IMR-90 (cell line): Measurements from ENCODE around the gene ZG16. TPM values are rescaled to one million over a fixed set of nuclear protein-coding genes. Genes with fewer than 3 reads are reported as not detected.

Experiments used
- ATAC-seq: fragments of 200-7000 bp; cut with Tn5 transposase; 2 replicates; pipeline ENCODE4 v1.9.1; 2020; ENCODE audit warnings: low read depth, mild to moderate bottlenecking, moderate library complexity
- BruUV-seq: library from RNA; stranded (reverse); fragments of 400-500 nt; replicated peaks from 2 replicates; lab custom pipeline; 2021; lab: Mats Ljungman, UMichigan
- CTCF ChIA-PET: fragments of 300-600 bp; formaldehyde crosslinking; extraction: SDS; loops from one replicate; lab custom pipeline; 2021; ENCODE audit warnings: antibody characterized with exemption; lab: Yijun Ruan, JAX
- POLR2A ChIA-PET: fragments of 300-600 bp; sonication (Branson Sonifier 250); formaldehyde crosslinking; loops from one replicate; lab custom pipeline; 2022; ENCODE audit warnings: antibody characterized with exemption; ENCODE audit not compliant: unreplicated experiment; lab: Charles Lee
- DNase-seq: peaks from one replicate; pipeline ENCODE4 v3.0.0; 2013
- H2AFZ ChIP-seq: replicated peaks from 2 replicates; pipeline ENCODE3; 2013; ENCODE audit warnings: low read length, mild to moderate bottlenecking; ENCODE audit not compliant: poor library complexity
- H2AK5ac ChIP-seq: 2 replicates; pipeline ENCODE4 v1.6.1; 2013; ENCODE audit warnings: low read depth, low read length, inconsistent platforms
- H2AK9ac ChIP-seq: replicated peaks from 2 replicates; pipeline ENCODE3; 2013; ENCODE audit warnings: mild to moderate bottlenecking, low read depth, low read length, moderate library complexity; ENCODE audit not compliant: poor library complexity
- H2BK120ac ChIP-seq: 2 replicates; pipeline ENCODE4 v1.6.1; 2013; ENCODE audit warnings: low read depth, low read length, inconsistent platforms
- H2BK15ac ChIP-seq: 3 replicates; pipeline ENCODE4 v1.6.1; 2013; ENCODE audit warnings: low read depth, low read length, inconsistent platforms
- H2BK20ac ChIP-seq: 2 replicates; pipeline ENCODE4 v1.6.1; 2013; ENCODE audit warnings: low read depth, mild to moderate bottlenecking, inconsistent platforms, low read length, moderate library complexity
- H2BK5ac ChIP-seq: 2 replicates; pipeline ENCODE4 v1.6.1; 2013; ENCODE audit warnings: mild to moderate bottlenecking, low read depth, low read length, inconsistent platforms; ENCODE audit not compliant: poor library complexity, severe bottlenecking
- H3K14ac ChIP-seq: replicated peaks from 2 replicates; pipeline ENCODE4 v1.6.1; 2013; ENCODE audit warnings: low read depth, low read length, inconsistent platforms
- H3K18ac ChIP-seq: 2 replicates; pipeline ENCODE4 v1.6.1; 2013; ENCODE audit warnings: low read depth, low read length, control low read depth
- H3K23ac ChIP-seq: 2 replicates; pipeline ENCODE4 v1.6.1; 2013; ENCODE audit warnings: low read depth, low read length, inconsistent platforms
- H3K27ac ChIP-seq: 2 replicates; pipeline ENCODE4 v1.5.1; 2013; ENCODE audit warnings: mild to moderate bottlenecking, control low read depth, low read length; ENCODE audit not compliant: insufficient read depth
- H3K27me3 ChIP-seq: 2 replicates; pipeline ENCODE4 v1.6.1; 2013; ENCODE audit warnings: low read length; ENCODE audit not compliant: control insufficient read depth, insufficient read depth
- H3K36me3 ChIP-seq: 2 replicates; pipeline ENCODE4 v1.6.1; 2013; ENCODE audit warnings: low read length, mixed read lengths; ENCODE audit not compliant: control insufficient read depth, insufficient read depth
- H3K4ac ChIP-seq: 2 replicates; pipeline ENCODE4 v1.6.1; 2013; ENCODE audit warnings: low read depth, low read length, inconsistent platforms
- H3K4me1 ChIP-seq: 2 replicates; pipeline ENCODE4 v1.6.1; 2013; ENCODE audit warnings: low read length, mixed read lengths; ENCODE audit not compliant: control insufficient read depth, insufficient read depth
- H3K4me2 ChIP-seq: 2 replicates; pipeline ENCODE4 v1.6.1; 2013; ENCODE audit warnings: low read depth, mild to moderate bottlenecking, control low read depth, low read length, moderate library complexity
- H3K4me3 ChIP-seq: 2 replicates; pipeline ENCODE4 v1.5.1; 2013; ENCODE audit warnings: low read depth, mild to moderate bottlenecking, control low read depth, low read length, moderate library complexity; ENCODE audit not compliant: insufficient read depth
- H3K56ac ChIP-seq: 2 replicates; pipeline ENCODE4 v1.6.1; 2013; ENCODE audit warnings: low read length, inconsistent platforms; ENCODE audit not compliant: insufficient read depth; ENCODE audit errors: extremely low read depth
- H3K79me1 ChIP-seq, 2 experiments: 2 replicates each; pipeline ENCODE4 v1.6.1; 2013; ENCODE audit warnings: low read length in 2 of 2, inconsistent platforms in 1 of 2, low read depth in 1 of 2
- H3K9ac ChIP-seq: 2 replicates; pipeline ENCODE4 v1.6.1; 2013; ENCODE audit warnings: low read depth, low read length, control low read depth
- H3K9me1 ChIP-seq: 2 replicates; pipeline ENCODE4 v1.6.1; 2013; ENCODE audit warnings: low read length, inconsistent platforms; ENCODE audit not compliant: insufficient read depth
- H3K9me3 ChIP-seq: 2 replicates; pipeline ENCODE4 v1.6.1; 2013; ENCODE audit warnings: low read length; ENCODE audit not compliant: control insufficient read depth, insufficient read depth
- H4K20me1 ChIP-seq: 2 replicates; pipeline ENCODE4 v1.6.1; 2013; ENCODE audit warnings: low read length, inconsistent platforms; ENCODE audit not compliant: insufficient read depth
- H4K5ac ChIP-seq: 2 replicates; pipeline ENCODE4 v1.6.1; 2013; ENCODE audit warnings: mild to moderate bottlenecking, low read depth, low read length, control low read depth
- H4K8ac ChIP-seq, 2 experiments: 2 replicates each; pipeline ENCODE4 v1.6.1; 2013; ENCODE audit warnings: low read depth in 2 of 2, low read length in 2 of 2, control low read depth in 1 of 2, inconsistent platforms in 1 of 2
- H4K91ac ChIP-seq: 2 replicates; pipeline ENCODE4 v1.6.1; 2013; ENCODE audit warnings: low read depth, low read length, inconsistent platforms; ENCODE audit not compliant: insufficient read depth
- CEBPB ChIP-seq: IDR thresholded peaks from 2 replicates; pipeline ENCODE4 v1.6.1; 2012; ENCODE audit warnings: low read depth, low read length, improper control_type of control experiment
- CHD1 ChIP-seq: IDR thresholded peaks from 2 replicates; pipeline ENCODE4 v1.6.1; 2012; ENCODE audit warnings: low read depth, low read length, improper control_type of control experiment
- CTCF ChIP-seq: conservative IDR thresholded peaks from 2 replicates; pipeline ENCODE4 v1.5.1; 2012; ENCODE audit warnings: mild to moderate bottlenecking, low read depth, low read length, improper control_type of control experiment
- ELK1 ChIP-seq: fragments of 150-350 bp; IDR thresholded peaks from 2 replicates; pipeline ENCODE4 v1.6.1; 2016; ENCODE audit warnings: low read depth, mild to moderate bottlenecking, low read length, moderate library complexity, borderline replicate concordance
- FOS ChIP-seq: fragments of 150-350 bp; IDR thresholded peaks from 2 replicates; pipeline ENCODE4 v1.6.1; 2016; ENCODE audit warnings: low read depth, low read length
- MAFK ChIP-seq: IDR thresholded peaks from 2 replicates; pipeline ENCODE4 v1.6.1; 2012; ENCODE audit warnings: low read depth, low read length, improper control_type of control experiment
- MAZ ChIP-seq: IDR thresholded peaks from 2 replicates; pipeline ENCODE4 v1.6.1; 2012; ENCODE audit warnings: low read depth, mild to moderate bottlenecking, low read length, improper control_type of control experiment, moderate library complexity, borderline replicate concordance
- MXI1 ChIP-seq: IDR thresholded peaks from 2 replicates; pipeline ENCODE4 v1.6.1; 2012; ENCODE audit warnings: low read depth, mild to moderate bottlenecking, low read length, moderate library complexity, borderline replicate concordance
- NFE2L2 ChIP-seq: fragments of 150-350 bp; IDR thresholded peaks from 2 replicates; pipeline ENCODE4 v1.6.1; 2016; ENCODE audit warnings: low read depth, mild to moderate bottlenecking, low read length
- POLR2A ChIP-seq: IDR thresholded peaks from 2 replicates; pipeline ENCODE4 v1.6.1; 2012; ENCODE audit warnings: mild to moderate bottlenecking, low read depth, low read length
- RAD21 ChIP-seq: IDR thresholded peaks from 2 replicates; pipeline ENCODE4 v1.6.1; 2012; ENCODE audit warnings: low read length, improper control_type of control experiment
- RCOR1 ChIP-seq: IDR thresholded peaks from 2 replicates; pipeline ENCODE4 v1.6.1; 2012; ENCODE audit warnings: mild to moderate bottlenecking, low read length, improper control_type of control experiment; ENCODE audit not compliant: insufficient replicate concordance
- RFX5 ChIP-seq: IDR thresholded peaks from 2 replicates; pipeline ENCODE4 v1.8.0; 2012; ENCODE audit warnings: low read depth, mild to moderate bottlenecking, low read length, moderate library complexity
- SMC3 ChIP-seq: fragments of 150-350 bp; IDR thresholded peaks from 2 replicates; pipeline ENCODE4 v1.6.1; 2016; ENCODE audit warnings: low read depth, mild to moderate bottlenecking, antibody characterized with exemption, low read length, moderate library complexity
- USF2 ChIP-seq: fragments of 150-350 bp; IDR thresholded peaks from 2 replicates; pipeline ENCODE4 v1.6.1; 2017; ENCODE audit warnings: mild to moderate bottlenecking, antibody characterized with exemption, low read length, low read depth
- WGBS, 2 experiments: methylation state at CpG; one replicate each; pipeline versions ENCODE4 v1.1.5 to v1.1.7; 2013; ENCODE audit warnings: missing lambda C conversion rate in 2 of 2; ENCODE audit not compliant: insufficient read length in 1 of 2; ENCODE audit errors: extremely low coverage in 2 of 2; 5-methylcytosine and 5-hydroxymethylcytosine counted together
- dilution Hi-C: fragments of 300-500 bp; cut with HindIII; formaldehyde crosslinking; loops from one replicate; pipeline ENCODE4 v1.14.3; 2018; ENCODE audit warnings: low sequenced_read_pairs; ENCODE audit not compliant: unreplicated experiment
- in situ Hi-C: fragments of 300-500 bp; cut with MboI; formaldehyde crosslinking; loops from 3 replicates; pipeline ENCODE4 v1.14.3; 2019; ENCODE audit warnings: low sequenced_read_pairs, inconsistent platforms, mixed read lengths
- intact Hi-C: fragments of 100-400 bp; cut with micrococcal nuclease; formaldehyde crosslinking; loops from 2 replicates; pipeline ENCODE4 v1.10.0; 2022
- polyA plus RNA-seq, 3 experiments: library from polyadenylated mRNA; depleted of rRNA; stranded (reverse); fragments of >200 nt; gene quantifications; 2 replicates each; pipeline ENCODE4 v1.2.3, GENCODE V29; 2012; ENCODE audit warnings: low replicate concordance in 1 of 3
- total RNA-seq: library from RNA; depleted of rRNA; stranded (reverse); fragments of >200 nt; gene quantifications from 2 replicates; pipeline ENCODE4 v1.2.3, GENCODE V29; 2012

Gene ZG16
- total and polyA plus RNA-seq, 2 of the 4 experiments (the other 2 are of a cell fraction) = not detected

GRCh38 chr16:29826342-29826695 lies 48.3 kb downstream of the ZG16 start:
- dilution Hi-C loops = no loop called here
- H2AK5ac ChIP-seq = peak overlapping the region; percentile 99
- peak overlapping the region; percentile 73 for H3K56ac ChIP-seq
- peaks cover 33% of the 10 kb centered on the region for H3K9me1 ChIP-seq
- DNase-seq (no peak), ATAC-seq (no peak)
- H3K14ac ChIP-seq = peak overlapping the region; percentile 88
- peaks cover 8% of the 10 kb centered on the region; the same call in 1 of the 2 replicates for H3K36me3 ChIP-seq
- peak overlapping the region; percentile 98 for H2BK5ac ChIP-seq
- H3K4ac ChIP-seq = peak overlapping the region; percentile 100
- peak overlapping the region; percentile 90 for H2AK9ac ChIP-seq
- peak overlapping the region; percentile 66 for H4K5ac ChIP-seq
- peak overlapping the region; percentile 42 to 92 for H4K8ac ChIP-seq
- H2BK20ac ChIP-seq = peak overlapping the region; percentile 99
- peak overlapping the region; percentile 95 for H3K27ac ChIP-seq
- no peaks in the 10 kb centered on the region for H3K27me3 ChIP-seq
- no peaks in the 10 kb centered on the region for H3K9me3 ChIP-seq
- H2BK120ac ChIP-seq = peak overlapping the region; percentile 98
- peaks cover 35% of the 10 kb centered on the region for H3K4me1 ChIP-seq
- POLR2A ChIA-PET = interaction anchor here (0.6 to 0.7 kb wide), 2 partner anchors 193 to 1003 kb away, joined by 6 to 10 read pairs; partner anchors contain the start of gene ATXN2L
- BruUV-seq = no TSS peak
- peaks cover 35% of the 10 kb centered on the region for H4K20me1 ChIP-seq
- no peak overlapping the region for H3K4me3 ChIP-seq
- peaks cover 32 to 80% of the 10 kb centered on the region in 2 experiments for H3K79me1 ChIP-seq
- peak overlapping the region; percentile 25 for H3K9ac ChIP-seq
- 100% methylated on average over 1 of the region's 8 CpGs; no CpG with 5 or more reads in 1 of the 2 experiments for WGBS, 2 experiments
- H3K23ac ChIP-seq = peak overlapping the region; percentile 95
- H3K4me2 ChIP-seq = no peak overlapping the region; the same call in 1 of the 2 replicates
- H3K18ac ChIP-seq = peak overlapping the region; percentile 65
- intact Hi-C loops = no loop called here
- peak overlapping the region; percentile 80; the same call in 2 of the 3 replicates for H2BK15ac ChIP-seq
- no peak overlapping the region for H2AFZ ChIP-seq
- peak overlapping the region; percentile 97 for H4K91ac ChIP-seq
- in situ Hi-C loops = no loop called here
- no peak for TF ChIP-seq SMC3
- TF ChIP-seq MXI1 = no peak
- TF ChIP-seq POLR2A = no peak
- TF ChIP-seq MAZ = no peak
- no peak for TF ChIP-seq ELK1
- no peak for TF ChIP-seq USF2
- TF ChIP-seq CHD1 = no peak
- TF ChIP-seq RFX5 = no peak
- TF ChIP-seq FOS = no peak
- no peak for TF ChIP-seq CEBPB
- TF ChIP-seq MAFK = no peak
- TF ChIP-seq CTCF = no peak
- TF ChIP-seq RAD21 = no peak
- no peak for TF ChIP-seq NFE2L2
- TF ChIP-seq RCOR1 = no peak
- CTCF ChIA-PET = interaction anchor here (3.1 kb wide), 1 partner anchor 22 kb away, joined by 10 read pairs; no protein-coding TSS in a partner anchor
